ENCODE measurements around the gene DENND5A.

Gene DENND5A

DNA sequence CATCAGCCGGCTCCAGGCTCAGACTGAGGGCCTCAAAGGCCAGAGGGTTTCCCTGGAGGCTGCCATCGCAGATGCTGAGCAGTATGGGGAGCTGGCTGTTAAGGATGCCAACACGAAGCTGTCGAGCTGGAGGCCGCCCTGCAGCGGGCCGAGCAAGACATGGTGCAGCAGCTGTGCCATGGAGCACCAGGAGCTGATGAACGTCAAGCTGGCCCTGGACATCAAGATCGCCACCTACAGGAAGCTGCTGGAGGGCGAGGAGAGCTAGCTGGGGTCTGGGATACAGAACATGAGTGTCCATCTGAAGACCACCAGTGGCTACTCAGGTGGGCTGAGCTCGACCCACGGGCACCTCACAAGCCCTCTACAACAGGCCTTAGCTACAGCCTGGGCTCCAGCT lies 169.7 kb downstream of the DENND5A start:
- DNase-seq, result no peak

DNA sequence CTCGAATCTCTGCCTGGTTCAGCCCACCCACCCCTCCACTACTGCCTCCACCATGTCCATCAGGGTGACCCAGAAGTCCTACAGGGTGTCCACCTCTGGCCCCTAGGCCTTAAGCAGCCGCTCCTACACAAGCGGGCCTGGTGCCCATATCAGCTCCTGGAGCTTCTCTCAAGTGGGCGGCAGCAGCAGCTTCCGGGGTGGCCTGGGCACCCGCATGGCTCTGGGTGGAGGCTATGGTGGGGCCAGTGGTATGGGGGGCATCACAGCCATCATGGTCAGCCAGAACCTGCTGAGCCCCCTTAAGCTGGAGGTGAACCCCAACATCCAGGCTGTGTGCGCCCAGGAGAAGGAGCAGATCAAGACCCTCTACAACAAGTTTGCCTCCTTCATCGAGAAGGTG lies 170.7 kb downstream of the DENND5A start:
- DNase-seq, result no peak

DNA sequence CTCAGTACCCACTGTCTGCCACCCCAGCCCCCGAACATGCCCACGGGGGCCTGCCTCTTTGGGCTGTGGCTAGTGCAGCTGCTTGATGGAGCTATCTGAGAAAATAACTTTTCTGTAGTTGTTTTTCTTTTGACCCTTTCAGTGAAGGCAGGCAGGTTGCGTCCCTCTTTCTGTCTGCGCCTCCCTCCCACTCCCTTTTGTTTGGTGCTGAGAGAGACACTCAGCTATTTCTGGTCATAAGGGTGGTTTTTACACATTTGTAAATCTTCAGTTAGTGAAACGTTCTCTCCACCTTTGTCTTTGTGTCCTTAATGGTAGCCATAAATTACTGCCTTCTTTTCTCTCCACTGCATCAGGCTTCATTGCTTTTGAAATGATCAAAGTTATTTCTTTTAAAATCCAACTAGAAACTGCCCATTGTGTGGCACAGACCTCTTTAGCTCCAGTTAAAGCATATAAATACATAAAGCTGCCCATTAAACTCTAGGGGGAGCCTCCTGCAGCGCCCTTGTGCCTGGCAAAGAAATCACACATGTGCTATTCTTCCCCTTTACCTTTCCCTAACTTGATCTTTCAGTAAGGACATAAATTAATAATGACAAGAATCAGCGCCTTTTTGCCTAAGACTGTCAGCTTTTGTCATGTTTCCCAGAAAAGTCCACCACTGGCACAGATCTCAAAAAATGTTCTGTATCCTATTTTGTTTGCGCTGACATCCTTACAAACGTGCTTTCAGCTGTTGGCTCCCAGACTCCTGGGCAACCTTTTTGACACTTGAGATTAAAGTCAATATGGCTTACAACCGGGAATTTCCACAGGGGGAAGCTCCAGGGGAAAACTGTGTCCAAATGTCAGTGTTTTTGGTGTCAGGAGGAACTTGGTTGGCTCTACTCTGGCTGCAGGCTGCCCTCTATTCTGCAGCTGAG lies 172.0 kb downstream of the DENND5A start:
- no peak for DNase-seq

DNA sequence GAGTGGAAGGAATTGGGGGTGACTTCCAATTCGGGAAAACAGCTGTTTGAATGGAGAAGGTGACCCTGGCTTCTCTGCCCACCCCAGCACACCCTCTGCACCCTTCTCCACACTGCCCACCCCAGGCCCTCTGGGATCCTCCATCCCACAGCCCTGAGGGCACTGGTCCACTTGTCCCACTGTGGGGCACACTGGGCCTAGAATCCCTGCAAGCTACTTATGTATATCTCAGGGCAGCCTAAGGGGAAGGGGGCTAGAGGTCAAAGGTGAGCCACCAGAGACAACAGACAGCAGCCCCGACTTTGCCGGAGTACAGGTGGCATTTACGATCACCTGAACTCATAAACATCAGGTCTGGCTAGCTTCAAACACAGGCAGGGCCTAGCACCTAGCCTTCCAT lies 173.1 kb downstream of the DENND5A start:
- DNase-seq, result no peak

DNA sequence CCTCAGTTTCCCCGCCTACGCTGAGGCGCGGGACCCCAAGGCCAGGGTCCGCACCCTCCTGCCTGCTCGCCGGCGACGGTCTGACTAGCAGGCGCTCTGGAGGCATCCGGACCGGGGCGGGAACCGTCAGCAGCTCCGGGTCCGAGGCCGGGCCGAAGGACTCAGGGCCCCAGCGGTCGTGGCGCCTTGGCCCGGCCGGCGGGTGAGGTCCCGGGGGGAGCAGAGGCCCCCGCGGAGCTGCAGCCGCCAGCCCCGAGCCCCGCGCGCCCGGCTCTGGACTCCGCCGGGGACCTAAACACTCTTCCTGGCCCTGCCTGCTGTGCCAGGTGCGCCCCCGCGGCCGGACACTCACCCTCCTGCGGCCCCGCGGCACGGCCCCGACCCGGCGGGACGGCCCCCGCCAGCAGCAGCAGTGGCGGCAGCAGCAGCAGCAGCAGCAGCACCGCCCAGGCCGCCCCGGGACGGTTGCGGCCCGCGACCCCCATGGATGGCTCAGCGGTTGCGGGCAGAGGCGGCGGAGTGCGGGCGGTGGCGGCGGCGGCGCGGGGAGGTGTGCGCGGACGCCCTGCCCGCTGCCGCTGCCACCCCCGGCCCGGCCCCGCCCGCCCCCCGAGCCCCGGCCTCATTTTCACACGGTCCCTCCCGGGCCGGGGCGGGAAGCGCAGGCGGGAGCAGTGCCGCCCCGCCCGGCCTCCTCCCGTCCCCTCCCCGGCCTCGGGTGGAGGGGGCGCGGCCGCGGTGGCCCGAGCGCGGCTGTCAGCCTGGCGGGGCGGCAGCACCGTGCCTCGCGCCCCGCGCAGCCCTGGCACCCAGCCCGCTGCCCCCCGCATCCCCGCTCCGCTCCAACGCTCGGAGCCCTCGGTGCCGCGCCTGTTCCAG lies 173.9 kb downstream of the DENND5A start, which contains the start of gene SCUBE2:
Gene SCUBE2 (minus strand): TSS at position 556 of the 879 bp plus-strand sequence. CDS start 71 bp downstream, at position 485.
- DNase-seq, result no peak

DNA sequence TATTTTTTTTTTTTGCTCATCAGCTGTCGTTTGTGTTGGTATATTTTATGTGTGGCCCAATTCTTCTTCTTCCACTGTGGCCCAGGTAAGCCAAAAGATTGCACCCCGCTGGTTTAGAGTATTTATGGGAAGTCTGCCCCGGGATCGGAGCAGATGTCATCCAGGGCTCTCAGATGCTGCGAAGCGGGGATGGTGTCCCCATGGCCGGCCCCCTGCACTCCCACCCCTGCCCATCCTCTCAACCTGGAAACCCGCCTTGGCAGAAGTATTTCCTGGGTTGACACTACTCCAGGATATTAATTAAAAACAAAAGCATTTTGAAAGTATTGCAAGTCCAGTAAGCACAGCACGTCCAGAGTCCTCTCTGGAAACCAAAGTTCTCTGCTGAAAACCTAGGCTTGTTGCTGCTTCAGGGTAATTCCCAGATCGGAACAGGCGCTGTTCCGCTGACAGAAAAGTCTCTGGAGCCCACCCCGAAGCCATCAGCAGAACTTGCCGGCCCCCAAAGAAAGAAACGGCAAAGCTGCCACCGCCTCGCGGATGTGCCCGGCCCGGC lies 174.6 kb downstream of the DENND5A start:
- no peak for DNase-seq

DNA sequence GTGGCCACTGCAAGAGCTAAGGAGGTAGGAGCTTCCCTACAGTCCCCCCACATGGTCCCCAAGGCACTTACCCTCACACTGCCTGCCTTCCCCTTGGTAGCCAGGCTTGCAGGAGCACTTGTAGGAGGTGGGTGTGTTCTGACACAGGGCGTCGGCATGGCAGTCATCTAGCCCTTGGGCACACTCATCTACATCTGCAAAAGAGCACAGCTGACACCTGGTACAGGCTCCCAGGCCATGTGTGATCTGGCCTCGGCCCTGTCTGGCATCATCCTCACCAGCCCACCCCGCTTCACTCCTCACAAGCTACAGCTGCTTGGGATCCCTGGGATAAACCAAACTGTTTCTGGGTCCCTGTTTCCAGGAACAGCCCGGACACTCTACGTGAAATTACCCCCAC lies 175.5 kb downstream of the DENND5A start:
- DNase-seq, result no peak

DNA sequence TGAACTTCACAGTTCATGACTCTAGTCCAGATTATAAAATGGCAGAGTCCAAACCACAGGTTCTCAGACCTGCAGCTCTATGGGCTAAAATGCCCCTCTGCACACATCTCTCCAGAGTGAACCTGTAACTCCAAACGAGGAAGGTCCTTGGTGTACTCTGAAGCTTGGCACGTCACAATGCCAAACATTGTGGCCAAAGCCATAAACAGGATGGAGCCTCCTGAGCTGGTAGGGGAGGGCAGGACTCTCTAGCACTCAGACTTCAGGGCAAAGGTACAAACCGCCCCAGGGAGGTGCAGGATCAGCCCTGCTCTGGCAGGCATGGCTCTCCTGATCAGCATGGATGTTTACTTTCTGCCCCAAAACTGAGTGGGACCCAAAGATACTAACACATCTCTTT lies 176.1 kb downstream of the DENND5A start:
- DNase-seq, result no peak

All from fibroblast of skin of back (primary cell).